Left ventricle myocardium superior (tissue), 1 donor: ENCODE results near the gene MYH9. TPM values are rescaled to one million over a fixed set of nuclear protein-coding genes. Genes with fewer than 3 reads are reported as not detected.
A peak's percentile ranks its signal among the peaks of the same experiment; 100 is the strongest.

Experiments used
- ATAC-seq: fragments of 200-7000 bp; cut with Tn5 transposase; one replicate; pipeline ENCODE4 v1.9.1; 2020; ENCODE audit warnings: mild to moderate bottlenecking, moderate library complexity
- DNase-seq: peaks from one replicate; pipeline ENCODE4 v3.0.0-alpha.2; 2020
- intact Hi-C: fragments of 100-400 bp; cut with micrococcal nuclease; formaldehyde crosslinking; loops from one replicate; pipeline ENCODE4 v1.11.0; 2022
- total RNA-seq: library from RNA; stranded (reverse); fragmentation: NEBNext Ultra II Directional; extraction: Animal tissue kit (Norgen Biotek cat#: 25700); gene quantifications from one replicate; pipeline ENCODE4 v1.2.1, GENCODE V29; 2021
- donor health status: DM: no; HTN: yes; CAD: no; lungs with severe emphysema.

The MYH9 gene
- total RNA-seq, 1 donor from 2014 or later = 161 TPM

- intact Hi-C loops = no loop called here
- no peak for ATAC-seq
- DNase-seq = peak; percentile 25
These were observed 82.0 kb downstream of the MYH9 start for GRCh38 chr22:36305813-36306212.

GRCh38 chr22:36304429-36304828, 83.3 kb downstream of the MYH9 start:
- intact Hi-C loops = loop anchor here (5.0 kb wide), 1 partner anchor 168 kb away; no protein-coding TSS in a partner anchor
- peak; percentile 3 for ATAC-seq
- DNase-seq = peak; percentile 28

GRCh38 chr22:36303874-36304273, 83.9 kb downstream of the MYH9 start:
- peak; percentile 23 for DNase-seq
- ATAC-seq = no peak
- intact Hi-C loops = loop anchor here (5.0 kb wide), 1 partner anchor 168 kb away; no protein-coding TSS in a partner anchor

- ATAC-seq (no peak), DNase-seq (peak; percentile 21)
- intact Hi-C loops = loop anchor here (5.0 kb wide), 1 partner anchor 169 kb away; no protein-coding TSS in a partner anchor
These were observed 84.7 kb downstream of the MYH9 start for GRCh38 chr22:36303115-36303467.

GRCh38 chr22:36302439-36303114, 85.2 kb downstream of the MYH9 start:
- intact Hi-C loops = loop anchor here (5.0 kb wide), 1 partner anchor 170 kb away; no protein-coding TSS in a partner anchor
- peak; percentile 20 for DNase-seq
- no peak for ATAC-seq

GRCh38 chr22:36301851-36302250, 85.9 kb downstream of the MYH9 start:
- no peak for DNase-seq
- no peak for ATAC-seq
- intact Hi-C loops = loop anchor here (5.0 kb wide), 1 partner anchor 170 kb away; no protein-coding TSS in a partner anchor

GRCh38 chr22:36301384-36301828, 86.4 kb downstream of the MYH9 start:
- DNase-seq (peak; percentile 84), ATAC-seq (peak; percentile 56)
- intact Hi-C loops = loop anchor here (5.0 kb wide), 1 partner anchor 171 kb away; no protein-coding TSS in a partner anchor

- intact Hi-C loops = loop anchor here (5.0 kb wide), 1 partner anchor 172 kb away; no protein-coding TSS in a partner anchor
- DNase-seq (no peak), ATAC-seq (no peak)
These were observed 87.2 kb downstream of the MYH9 start for GRCh38 chr22:36300396-36301212.

- DNase-seq = peak; percentile 27
These were observed 87.9 kb downstream of the MYH9 start for GRCh38 chr22:36299911-36300310.

GRCh38 chr22:36299295-36299694, 88.5 kb downstream of the MYH9 start:
- intact Hi-C loops = no loop called here
- no peak for ATAC-seq

More at GRCh38 chr22:36299911-36300310, 87.9 kb downstream of the MYH9 start:
- ATAC-seq = no peak
- intact Hi-C loops = loop anchor here (5.0 kb wide), 1 partner anchor 172 kb away; no protein-coding TSS in a partner anchor

GRCh38 chr22:36298601-36299000, 89.2 kb downstream of the MYH9 start:
- no peak for ATAC-seq
- intact Hi-C loops = no loop called here
- DNase-seq = peak; percentile 21

More at GRCh38 chr22:36299295-36299694, 88.5 kb downstream of the MYH9 start:
- peak; percentile 36 for DNase-seq

- ATAC-seq (no peak), DNase-seq (peak; percentile 17)
- intact Hi-C loops = no loop called here
These were observed 89.6 kb downstream of the MYH9 start for GRCh38 chr22:36298118-36298517.

GRCh38 chr22:36297568-36297967, 90.2 kb downstream of the MYH9 start:
- no peak for ATAC-seq
- peak; percentile 19 for DNase-seq
- intact Hi-C loops = no loop called here

GRCh38 chr22:36296690-36297089, 91.1 kb downstream of the MYH9 start:
- intact Hi-C loops = no loop called here
- ATAC-seq = no peak
- DNase-seq = peak; percentile 23

- ATAC-seq = no peak
- peak; percentile 24 for DNase-seq
- intact Hi-C loops = no loop called here
These were observed 92.5 kb downstream of the MYH9 start for GRCh38 chr22:36295247-36295646.

- DNase-seq = peak; percentile 22
- ATAC-seq = no peak
- intact Hi-C loops = no loop called here
These were observed 93.0 kb downstream of the MYH9 start for GRCh38 chr22:36294801-36295200.

GRCh38 chr22:36294293-36294620, 93.5 kb downstream of the MYH9 start:
- intact Hi-C loops = no loop called here
- ATAC-seq = no peak
- no peak for DNase-seq

- intact Hi-C loops = no loop called here
- ATAC-seq (no peak), DNase-seq (peak; percentile 23)
These were observed 94.0 kb downstream of the MYH9 start for GRCh38 chr22:36293606-36294292.

GRCh38 chr22:36292823-36293530, 94.8 kb downstream of the MYH9 start:
- ATAC-seq (no peak), DNase-seq (peak; percentile 8)
- intact Hi-C loops = no loop called here
